ENCODE results near the gene RHCG. TPM values are rescaled to one million over a fixed set of nuclear protein-coding genes. Genes with fewer than 3 reads are reported as not detected.

The RHCG gene
- total RNA-seq, 1 experiment from 2014 or later: not detected

DNA sequence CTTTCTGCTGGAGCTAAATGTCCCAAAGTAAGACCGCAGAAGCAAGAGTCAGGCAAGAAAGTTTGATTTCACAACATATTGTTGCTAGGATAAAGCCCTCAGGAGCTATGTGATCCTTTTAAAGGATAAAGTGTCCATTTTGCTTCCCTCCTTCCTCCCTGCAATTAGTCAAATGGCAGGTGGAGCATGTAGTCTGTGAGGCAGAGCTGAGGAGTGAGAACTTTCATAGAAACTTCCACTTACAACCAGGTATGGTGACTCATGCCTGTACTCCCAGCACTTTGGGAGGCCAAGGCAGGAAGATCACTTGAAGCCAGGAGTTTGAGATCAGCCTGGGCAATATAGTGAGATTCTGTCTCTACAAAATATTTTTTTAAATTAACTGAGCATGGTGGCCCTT lies 25.2 kb upstream of the RHCG start:
- Histone ChIP-seq H3K27me3 (replicated peaks) (peaks cover 21% of the 10 kb centered on the region), H3K36me3 (no peaks in the 10 kb centered on the region), H3K27ac (no peak overlapping the region), H3K9me3 (replicated peaks) (0 out of 2 replicates have a peak, but pooled peaks cover 2% of the 10 kb centered on the region), H3K4me1 (replicated peaks) (no peaks in the 10 kb centered on the region), H3K4me3 (no peak overlapping the region)
- no peak for DNase-seq (ENCODE audit: low read depth in 1 of 2, low spot score in 2 of 2)

DNA sequence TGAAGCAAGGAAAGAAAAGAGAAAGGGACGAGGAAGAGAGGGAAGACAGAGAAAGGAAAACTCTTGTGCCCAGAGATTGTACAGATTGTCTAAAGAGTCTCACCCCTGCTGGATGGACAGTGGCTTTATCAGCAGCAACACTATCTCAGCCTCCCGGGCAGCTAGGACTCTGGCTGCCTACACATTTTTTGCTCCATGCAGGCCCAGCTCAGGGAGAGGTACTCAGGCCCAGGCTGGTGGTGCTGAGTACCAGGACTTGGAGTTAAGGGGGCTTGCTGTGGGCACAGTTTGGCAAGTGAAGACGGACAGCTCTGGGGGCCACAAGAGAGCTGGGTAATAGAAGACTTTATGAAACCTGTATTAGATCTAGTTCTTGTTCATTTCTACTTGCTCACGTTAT lies 19.1 kb upstream of the RHCG start:
- peaks cover 30% of the 10 kb centered on the region for H3K27me3 ChIP-seq (replicated peaks)

DNA sequence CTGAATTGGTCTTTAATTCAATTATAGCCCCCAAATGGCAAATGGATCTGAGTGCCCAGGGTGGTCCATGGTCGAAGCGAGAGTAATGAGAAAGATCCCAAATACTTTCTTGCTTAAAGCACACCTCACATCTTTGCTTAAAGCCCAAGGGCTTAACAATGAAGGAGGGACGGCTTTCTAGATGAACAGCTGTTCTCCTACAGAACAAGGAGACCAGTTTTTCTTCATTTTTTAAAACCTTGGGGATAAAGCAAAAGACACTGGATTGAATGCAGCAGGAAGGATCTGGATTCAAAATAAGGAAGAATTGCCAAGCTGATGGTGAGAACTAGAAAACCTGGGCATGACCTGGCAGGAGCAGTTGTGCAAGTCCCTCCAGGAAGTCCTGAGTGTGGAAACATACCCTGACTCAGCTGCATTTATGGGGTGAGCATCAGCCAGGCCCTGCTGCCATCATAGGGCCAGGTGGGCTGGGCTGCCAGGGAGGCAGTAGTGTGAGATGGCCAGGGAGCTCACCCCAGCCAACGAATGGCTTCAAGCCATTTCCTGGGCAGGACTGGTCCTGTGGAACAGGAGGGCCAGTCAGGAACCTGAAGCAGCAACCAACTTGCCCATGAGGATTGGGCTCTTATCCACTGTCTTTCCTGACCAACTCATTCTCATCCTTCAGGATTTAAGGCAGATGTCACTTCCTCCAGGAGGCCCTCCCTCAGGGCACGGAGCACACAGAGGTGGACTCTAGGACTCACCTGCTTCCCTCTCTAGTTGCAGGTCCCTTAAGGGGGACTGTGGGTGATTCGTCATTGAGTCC lies 18.4 kb upstream of the RHCG start:
- peaks cover 30% of the 10 kb centered on the region for H3K27me3 ChIP-seq (replicated peaks)
- DNase-seq (ENCODE audit: low read depth in 1 of 2, low spot score in 2 of 2): no peak
- peaks cover 2% of the 10 kb centered on the region; the same call in 1 of the 2 replicates for H3K9me3 ChIP-seq (replicated peaks)

More for the DNA sequence above, 19.1 kb upstream of the RHCG start:
- no peaks in the 10 kb centered on the region for H3K36me3 ChIP-seq
- H3K4me1 ChIP-seq (replicated peaks): no peaks in the 10 kb centered on the region
- H3K9me3 ChIP-seq (replicated peaks): peaks cover 2% of the 10 kb centered on the region; the same call in 1 of the 2 replicates
- H3K4me3 ChIP-seq: no peak overlapping the region
- H3K27ac ChIP-seq: no peak overlapping the region
- no peak for DNase-seq (ENCODE audit: low read depth in 1 of 2, low spot score in 2 of 2)

DNA sequence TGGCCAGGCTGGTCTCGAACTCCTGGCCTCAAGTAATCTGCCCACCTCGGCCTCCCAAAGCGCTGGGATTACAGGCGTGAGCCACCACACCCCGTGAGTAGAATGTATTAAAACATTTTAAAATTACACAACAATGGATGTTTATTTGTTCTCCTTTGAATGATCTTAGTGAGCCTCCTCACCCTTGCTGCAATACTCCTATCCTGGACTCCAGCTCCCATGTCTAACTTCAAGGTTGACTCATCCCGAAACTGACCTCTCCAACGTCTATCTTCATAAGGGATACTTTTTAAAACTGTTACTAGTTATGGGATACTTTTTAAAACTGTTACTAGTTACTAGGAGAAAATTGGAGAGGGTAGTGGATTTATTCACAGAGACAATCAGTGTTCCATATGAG lies 17.8 kb upstream of the RHCG start:
- DNase-seq (ENCODE audit: low read depth in 1 of 2, low spot score in 2 of 2): no peak
- Histone ChIP-seq H3K27me3 (replicated peaks) (peaks cover 30% of the 10 kb centered on the region), H3K9me3 (replicated peaks) (peaks cover 2% of the 10 kb centered on the region; the same call in 1 of the 2 replicates), H3K4me3 (no peak overlapping the region), H3K4me1 (replicated peaks) (no peaks in the 10 kb centered on the region), H3K36me3 (no peaks in the 10 kb centered on the region), H3K27ac (no peak overlapping the region)

More for the DNA sequence above, 18.4 kb upstream of the RHCG start:
- no peaks in the 10 kb centered on the region for H3K36me3 ChIP-seq
- H3K4me1 ChIP-seq (replicated peaks): no peaks in the 10 kb centered on the region
- no peak overlapping the region for H3K4me3 ChIP-seq
- no peak overlapping the region for H3K27ac ChIP-seq

DNA sequence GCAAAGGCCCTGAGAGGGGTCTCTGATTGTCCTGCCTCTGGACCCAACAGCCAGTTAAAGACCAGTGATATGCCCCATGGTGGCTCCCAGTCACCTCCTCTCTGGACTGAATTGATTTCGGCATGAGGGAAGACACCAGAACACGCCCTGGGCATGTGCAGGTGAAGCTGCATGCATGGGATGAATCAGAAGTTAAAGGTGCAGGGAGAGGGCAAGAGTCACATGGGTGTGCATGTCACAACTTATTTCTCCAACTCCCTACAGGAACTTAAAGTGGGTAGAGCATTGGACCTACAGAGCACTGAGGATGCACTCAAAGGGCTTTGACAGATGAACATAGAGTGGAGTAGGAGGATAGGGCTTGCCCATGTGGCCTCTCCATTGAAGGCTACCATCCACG lies 16.9 kb upstream of the RHCG start:
- peaks cover 30% of the 10 kb centered on the region for H3K27me3 ChIP-seq (replicated peaks)
- no peak overlapping the region for H3K4me3 ChIP-seq
- no peak for DNase-seq (ENCODE audit: low read depth in 1 of 2, low spot score in 2 of 2)
- no peaks in the 10 kb centered on the region for H3K4me1 ChIP-seq (replicated peaks)
- H3K36me3 ChIP-seq: no peaks in the 10 kb centered on the region
- peaks cover 2% of the 10 kb centered on the region; the same call in 1 of the 2 replicates for H3K9me3 ChIP-seq (replicated peaks)
- H3K27ac ChIP-seq: no peak overlapping the region

DNA sequence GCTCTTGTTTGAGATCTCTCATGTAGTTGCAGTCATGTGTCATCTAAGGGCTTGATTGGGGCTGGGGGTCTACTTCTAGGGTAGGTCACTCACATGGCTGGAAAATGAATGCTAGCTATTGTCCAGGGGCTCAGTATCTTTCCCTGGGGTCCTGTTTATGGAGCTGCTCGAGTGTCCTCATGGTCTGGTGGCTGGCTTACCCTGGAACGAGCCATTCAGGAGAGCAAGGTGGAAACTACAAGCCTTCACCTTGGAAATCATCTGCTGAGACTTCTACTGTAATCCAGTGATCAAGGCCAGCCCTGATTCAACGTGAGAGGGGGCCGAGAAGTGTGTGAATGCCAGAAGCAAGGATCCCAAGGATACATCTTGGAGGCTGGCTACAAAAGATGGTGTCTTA lies 16.2 kb upstream of the RHCG start:
- Histone ChIP-seq H3K27ac (no peak overlapping the region), H3K4me3 (no peak overlapping the region), H3K9me3 (replicated peaks) (peaks cover 2% of the 10 kb centered on the region; the same call in 1 of the 2 replicates), H3K4me1 (replicated peaks) (no peaks in the 10 kb centered on the region), H3K27me3 (replicated peaks) (peaks cover 30% of the 10 kb centered on the region), H3K36me3 (no peaks in the 10 kb centered on the region)
- DNase-seq (ENCODE audit: low read depth in 1 of 2, low spot score in 2 of 2): peak in 1 of 2 experiments; percentile 10

DNA sequence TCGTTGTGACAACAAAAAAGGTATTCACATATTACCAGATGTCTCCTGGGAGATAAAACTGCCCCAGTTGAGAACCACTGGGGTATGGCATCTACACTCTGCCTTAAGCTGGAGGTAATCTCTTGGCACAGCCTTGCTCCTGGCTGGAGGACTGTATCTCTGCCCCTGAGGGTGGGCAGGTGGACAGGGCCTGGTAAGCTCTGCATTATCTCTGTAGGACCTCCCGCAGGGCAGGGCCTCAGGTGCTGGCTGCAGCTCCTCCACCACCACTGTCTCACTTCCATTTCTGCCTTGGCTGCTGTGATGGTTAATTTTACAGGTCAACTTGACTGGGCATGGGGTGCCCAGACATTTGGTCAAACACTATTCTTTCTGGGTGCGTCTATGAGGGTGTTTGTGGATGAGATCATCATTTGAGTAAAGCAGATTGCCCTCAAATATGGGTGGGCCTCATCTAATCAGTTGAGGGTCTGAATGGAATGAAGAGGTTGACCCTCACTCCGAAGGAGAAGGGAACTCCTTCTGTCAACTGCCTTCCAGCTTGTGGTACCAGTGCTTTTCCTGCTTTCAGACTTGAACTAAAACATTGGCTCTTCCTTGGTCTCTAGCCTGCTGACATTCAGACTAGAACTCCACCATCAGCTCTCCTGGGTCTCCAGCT lies 9.8 kb upstream of the RHCG start:
- no peak for DNase-seq (ENCODE audit: low read depth in 1 of 2, low spot score in 2 of 2)
- Histone ChIP-seq H3K4me1 (replicated peaks) (no peaks in the 10 kb centered on the region), H3K4me3 (no peak overlapping the region), H3K27ac (no peak overlapping the region), H3K9me3 (replicated peaks) (0 out of 2 replicates have a peak, but pooled peaks cover 3% of the 10 kb centered on the region), H3K27me3 (replicated peaks) (peaks cover 8% of the 10 kb centered on the region; the same call in 1 of the 2 replicates), H3K36me3 (no peaks in the 10 kb centered on the region)

DNA sequence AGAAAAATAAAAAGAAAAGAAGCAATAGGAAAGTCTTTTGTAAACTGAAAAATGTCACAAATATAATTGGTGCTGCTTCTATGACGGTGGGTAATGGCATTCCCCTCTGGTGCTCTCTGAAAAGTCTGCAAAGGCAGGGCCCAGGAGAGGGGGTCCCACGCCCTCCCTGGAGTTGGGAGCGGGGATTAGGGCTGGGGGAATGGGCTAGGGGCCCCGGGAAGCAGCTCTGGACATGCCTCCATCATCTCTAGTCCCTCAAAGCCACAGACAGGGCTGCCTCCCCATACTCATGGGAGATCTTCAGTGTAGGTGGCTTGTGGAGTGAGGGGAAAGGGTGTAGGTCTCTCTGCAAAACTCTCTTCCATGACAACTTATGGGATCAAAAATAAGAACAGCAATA lies 7.8 kb upstream of the RHCG start:
- 0 out of 2 replicates have a peak, but pooled peaks cover 3% of the 10 kb centered on the region for H3K9me3 ChIP-seq (replicated peaks)
- DNase-seq (ENCODE audit: low read depth in 1 of 2, low spot score in 2 of 2): peak in 1 of 2 experiments; percentile 3
- no peaks in the 10 kb centered on the region for H3K36me3 ChIP-seq
- no peak overlapping the region for H3K27ac ChIP-seq
- H3K27me3 ChIP-seq (replicated peaks): peaks cover 3% of the 10 kb centered on the region; the same call in 1 of the 2 replicates
- H3K4me3 ChIP-seq: no peak overlapping the region
- no peaks in the 10 kb centered on the region for H3K4me1 ChIP-seq (replicated peaks)

DNA sequence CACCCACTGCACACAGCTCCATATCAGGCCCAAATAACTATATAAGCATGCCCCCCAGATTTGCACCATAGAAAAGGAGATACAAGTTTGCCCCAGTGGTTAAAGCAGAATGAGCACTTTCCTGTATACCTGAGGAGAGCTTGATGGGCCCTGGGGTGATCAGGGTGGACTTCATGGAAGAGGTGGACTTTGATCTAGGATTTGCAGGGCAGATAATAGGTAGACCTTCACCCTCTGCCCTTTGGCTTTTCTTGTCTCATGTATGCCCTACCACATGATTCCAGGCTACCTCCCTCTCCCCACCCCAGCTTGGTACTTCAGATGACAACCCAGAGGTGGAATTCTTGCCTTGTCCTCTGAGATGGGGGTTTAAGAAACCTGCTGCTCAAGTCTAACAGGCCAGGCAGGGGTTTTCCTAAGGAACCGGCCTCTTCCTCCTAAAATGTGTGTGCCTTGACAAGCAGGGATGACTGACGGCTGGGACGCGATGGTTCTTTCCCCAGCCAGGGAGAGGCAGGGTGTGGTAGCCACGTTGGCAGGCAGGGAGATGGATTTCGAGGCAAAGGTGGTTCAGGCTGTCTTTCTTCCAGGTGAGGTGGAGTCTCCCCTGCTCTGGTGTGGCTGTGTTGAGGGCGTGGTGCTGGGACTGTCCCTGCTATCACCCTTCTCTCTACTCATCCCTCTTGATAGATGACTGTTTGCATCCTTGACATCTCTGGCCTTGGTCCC lies 6.6 kb upstream of the RHCG start:
- H3K9me3 ChIP-seq (replicated peaks): 0 out of 2 replicates have a peak, but pooled peaks cover 3% of the 10 kb centered on the region
- no peak overlapping the region for H3K4me3 ChIP-seq
- H3K27me3 ChIP-seq (replicated peaks): peaks cover 3% of the 10 kb centered on the region; the same call in 1 of the 2 replicates
- no peaks in the 10 kb centered on the region for H3K36me3 ChIP-seq
- H3K4me1 ChIP-seq (replicated peaks): peaks cover 7% of the 10 kb centered on the region; the same call in 1 of the 2 replicates
- H3K27ac ChIP-seq: no peak overlapping the region
- peak in 1 of 2 experiments; percentile 27 for DNase-seq (ENCODE audit: low read depth in 1 of 2, low spot score in 2 of 2)

DNA sequence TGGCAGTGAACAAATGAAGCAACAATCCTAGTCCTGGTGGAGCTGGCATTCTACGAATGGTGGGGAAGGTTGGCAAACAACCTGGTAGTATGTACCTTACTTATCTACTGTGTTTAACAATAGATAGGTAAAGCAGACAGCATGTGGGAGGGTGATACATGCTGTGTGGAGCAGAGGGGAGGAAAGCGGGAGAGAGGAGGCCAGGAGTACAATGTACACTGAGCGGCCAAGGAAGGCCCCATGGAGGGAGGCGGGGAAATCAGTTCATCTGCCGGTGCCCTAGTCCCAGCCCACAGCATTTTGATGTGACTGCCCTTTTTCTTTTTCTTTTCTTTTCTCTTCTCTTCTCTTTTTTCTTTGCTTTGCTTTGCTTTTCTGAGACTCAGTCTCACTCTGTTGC lies 5.3 kb upstream of the RHCG start:
- H3K27ac ChIP-seq: no peak overlapping the region
- H3K4me3 ChIP-seq: no peak overlapping the region
- peaks cover 8% of the 10 kb centered on the region; the same call in 1 of the 2 replicates for H3K4me1 ChIP-seq (replicated peaks)
- peaks cover 7% of the 10 kb centered on the region for H3K27me3 ChIP-seq (replicated peaks)
- no peaks in the 10 kb centered on the region for H3K36me3 ChIP-seq
- DNase-seq (ENCODE audit: low read depth in 1 of 2, low spot score in 2 of 2): no peak
- no peaks in the 10 kb centered on the region for H3K9me3 ChIP-seq (replicated peaks)

DNA sequence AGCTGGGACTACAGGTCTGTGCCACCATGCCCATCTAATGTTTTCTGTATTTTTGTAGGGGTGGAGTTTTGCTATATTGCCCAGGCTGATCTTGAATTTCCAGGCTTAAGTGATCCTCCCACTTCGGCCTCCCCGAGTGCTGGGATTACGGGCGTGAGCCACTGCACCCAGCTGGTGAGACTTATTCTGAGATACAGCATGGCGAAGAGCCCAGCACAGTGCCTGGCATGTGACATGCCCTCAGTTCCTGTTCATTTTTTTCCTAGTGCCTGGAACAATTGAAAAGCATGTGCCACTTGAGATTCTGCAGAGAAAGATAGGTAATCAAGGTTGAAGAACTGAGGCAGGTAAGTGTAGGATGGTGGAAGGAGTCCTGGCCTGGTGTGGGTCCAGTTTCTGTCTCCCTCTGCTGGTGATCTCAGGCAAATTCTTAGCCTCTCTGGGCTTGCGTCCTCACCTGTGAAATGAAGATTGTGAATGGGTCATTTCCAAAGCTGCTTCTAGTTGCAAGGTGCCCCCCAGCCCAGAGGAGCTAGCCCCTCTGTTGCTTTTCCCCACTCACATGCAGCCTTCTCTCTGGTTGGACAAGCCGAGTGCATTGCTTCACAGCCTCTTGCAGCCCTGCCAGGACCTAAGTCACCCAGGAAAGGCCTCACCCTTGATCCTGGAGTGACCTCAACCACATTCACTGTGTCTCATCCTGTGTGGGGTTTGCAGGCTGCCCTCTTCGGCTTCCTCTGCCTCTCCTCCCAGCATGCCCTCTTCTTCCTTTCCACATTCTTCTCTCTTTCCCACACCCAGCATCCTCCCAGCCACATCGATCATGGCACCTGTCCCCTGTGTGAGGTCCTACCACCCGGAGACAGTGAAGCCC lies 4.3 kb upstream of the RHCG start:
- DNase-seq (ENCODE audit: low read depth in 1 of 2, low spot score in 2 of 2): no peak
- Histone ChIP-seq H3K4me3 (no peak overlapping the region), H3K36me3 (no peaks in the 10 kb centered on the region), H3K27me3 (replicated peaks) (peaks cover 17% of the 10 kb centered on the region), H3K4me1 (replicated peaks) (peaks cover 13% of the 10 kb centered on the region), H3K27ac (no peak overlapping the region), H3K9me3 (replicated peaks) (no peaks in the 10 kb centered on the region)

DNA sequence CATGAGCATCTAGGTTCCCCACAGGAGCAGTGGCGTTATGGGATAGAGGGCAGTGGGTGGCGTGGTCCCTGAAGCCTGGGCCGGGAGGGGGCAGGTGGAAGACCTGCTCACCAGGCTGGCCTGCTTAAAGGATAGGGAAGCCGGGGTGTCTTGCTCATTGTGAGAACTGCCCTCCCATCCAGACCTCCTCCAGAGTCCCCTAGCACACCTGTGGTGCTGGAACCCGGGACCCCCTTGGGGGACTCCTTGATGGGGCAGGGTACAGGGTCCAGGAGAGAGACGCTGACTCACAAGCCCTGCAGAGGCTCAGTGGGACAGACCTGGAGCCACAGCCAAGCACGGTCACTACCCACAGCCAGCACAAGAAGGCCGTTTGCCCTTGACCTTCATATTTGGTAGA lies 2.8 kb upstream of the RHCG start:
- Histone ChIP-seq H3K9me3 (replicated peaks) (no peaks in the 10 kb centered on the region), H3K4me1 (replicated peaks) (peaks cover 13% of the 10 kb centered on the region), H3K36me3 (no peaks in the 10 kb centered on the region), H3K27ac (no peak overlapping the region), H3K27me3 (replicated peaks) (peaks cover 28% of the 10 kb centered on the region), H3K4me3 (no peak overlapping the region)
- no peak for DNase-seq (ENCODE audit: low read depth in 1 of 2, low spot score in 2 of 2)

DNA sequence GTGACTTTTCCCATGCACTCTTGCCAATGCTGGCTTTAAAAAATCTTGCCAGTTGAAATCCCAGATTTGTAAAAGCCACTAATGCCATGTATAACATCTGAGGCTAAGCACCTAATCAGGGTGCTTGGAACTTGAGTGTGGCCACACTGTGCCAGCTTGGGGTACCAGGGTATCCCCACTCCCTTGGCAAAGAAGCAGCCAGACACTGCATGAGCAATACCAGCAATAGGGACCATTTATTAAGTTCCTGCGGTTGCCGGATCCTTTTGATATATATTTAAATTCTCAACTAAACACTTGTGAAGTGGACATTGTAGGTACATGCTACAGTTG lies 2.2 kb upstream of the RHCG start:
- H3K36me3 ChIP-seq: no peaks in the 10 kb centered on the region
- no peak for DNase-seq (ENCODE audit: low read depth in 1 of 2, low spot score in 2 of 2)
- H3K4me3 ChIP-seq: no peak overlapping the region
- peaks cover 13% of the 10 kb centered on the region for H3K4me1 ChIP-seq (replicated peaks)
- H3K27ac ChIP-seq: no peak overlapping the region
- no peaks in the 10 kb centered on the region for H3K9me3 ChIP-seq (replicated peaks)
- H3K27me3 ChIP-seq (replicated peaks): peaks cover 28% of the 10 kb centered on the region
